ENCODE results near the gene LYL1. TPM values are rescaled to one million over a fixed set of nuclear protein-coding genes. Genes with fewer than 3 reads are reported as not detected.

Gene LYL1
- total RNA-seq, 1 experiment from 2014 or later: 0.24 TPM

GRCh38 chr19:13053761-13054625, 48.7 kb downstream of the LYL1 start:
- ChIA-PET POLR2A (ENCODE audit: unreplicated experiment) (interaction anchor here (0.6 to 1.3 kb wide), 5 partner anchors 10 to 168 kb away, joined by 3 to 9 read pairs (median 4); no protein-coding TSS in a partner anchor), CTCF (interaction anchor here (0.5 to 1.4 kb wide), 4 partner anchors 20 to 169 kb away, joined by 3 to 9 read pairs (median 5); no protein-coding TSS in a partner anchor)
- no peak overlapping the region for H2AFZ ChIP-seq
- no peak overlapping the region for H3K4me3 ChIP-seq
- H3K9me2 ChIP-seq (ENCODE audit: insufficient read depth): no peaks in the 10 kb centered on the region
- intact Hi-C loops (cut with micrococcal nuclease; ENCODE audit: unreplicated experiment): loop anchor here (5.0 kb wide), 1 partner anchor 103 kb away; no protein-coding TSS in a partner anchor
- BruUV-seq (replicated peaks): TSS peak; percentile 52
- H3K27ac ChIP-seq: no peak overlapping the region
- peaks cover 28% of the 10 kb centered on the region for H4K20me1 ChIP-seq (ENCODE audit: insufficient read depth)
- H3F3A ChIP-seq (ENCODE audit: insufficient read depth, low read depth): peaks cover 12% of the 10 kb centered on the region; the same call in 1 of the 2 replicates
- H3K79me2 ChIP-seq (ENCODE audit: low read depth): no peaks in the 10 kb centered on the region
- H3K4me2 ChIP-seq: peak overlapping the region; percentile 56
- H3K36me3 ChIP-seq (ENCODE audit: low read depth): no peaks in the 10 kb centered on the region
- no peak for TF ChIP-seq EZH2 (IDR thresholded peaks at IDR 0.05; ENCODE audit: low read depth)
- TF ChIP-seq, protein P1, sequence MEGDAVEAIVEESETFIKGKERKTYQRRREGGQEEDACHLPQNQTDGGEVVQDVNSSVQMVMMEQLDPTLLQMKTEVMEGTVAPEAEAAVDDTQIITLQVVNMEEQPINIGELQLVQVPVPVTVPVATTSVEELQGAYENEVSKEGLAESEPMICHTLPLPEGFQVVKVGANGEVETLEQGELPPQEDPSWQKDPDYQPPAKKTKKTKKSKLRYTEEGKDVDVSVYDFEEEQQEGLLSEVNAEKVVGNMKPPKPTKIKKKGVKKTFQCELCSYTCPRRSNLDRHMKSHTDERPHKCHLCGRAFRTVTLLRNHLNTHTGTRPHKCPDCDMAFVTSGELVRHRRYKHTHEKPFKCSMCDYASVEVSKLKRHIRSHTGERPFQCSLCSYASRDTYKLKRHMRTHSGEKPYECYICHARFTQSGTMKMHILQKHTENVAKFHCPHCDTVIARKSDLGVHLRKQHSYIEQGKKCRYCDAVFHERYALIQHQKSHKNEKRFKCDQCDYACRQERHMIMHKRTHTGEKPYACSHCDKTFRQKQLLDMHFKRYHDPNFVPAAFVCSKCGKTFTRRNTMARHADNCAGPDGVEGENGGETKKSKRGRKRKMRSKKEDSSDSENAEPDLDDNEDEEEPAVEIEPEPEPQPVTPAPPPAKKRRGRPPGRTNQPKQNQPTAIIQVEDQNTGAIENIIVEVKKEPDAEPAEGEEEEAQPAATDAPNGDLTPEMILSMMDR (conservative IDR thresholded peaks at IDR 0.05): no peak
- H3K4me1 ChIP-seq (replicated peaks; ENCODE audit: insufficient read depth): peaks cover 41% of the 10 kb centered on the region
- H3K27me3 ChIP-seq (ENCODE audit: insufficient read depth, low read depth): peaks cover 40% of the 10 kb centered on the region
- H3K9me3 ChIP-seq (ENCODE audit: insufficient read depth, low read depth): no peaks in the 10 kb centered on the region
- DNase-seq: peak; percentile 85 to 93

- CTCF ChIA-PET: interaction anchor here (0.6 to 1.4 kb wide), 2 partner anchors 19 to 58 kb away, joined by 7 to 9 read pairs; no protein-coding TSS in a partner anchor
- Histone ChIP-seq H3K27me3 (ENCODE audit: insufficient read depth, low read depth) (peaks cover 41% of the 10 kb centered on the region), H3K4me3 (no peak overlapping the region), H2AFZ (no peak overlapping the region), H4K20me1 (ENCODE audit: insufficient read depth) (peaks cover 31% of the 10 kb centered on the region), H3K79me2 (ENCODE audit: low read depth) (no peaks in the 10 kb centered on the region), H3K9me3 (ENCODE audit: insufficient read depth, low read depth) (no peaks in the 10 kb centered on the region), H3K27ac (no peak overlapping the region), H3K9me2 (ENCODE audit: insufficient read depth) (no peaks in the 10 kb centered on the region), H3K4me1 (replicated peaks; ENCODE audit: insufficient read depth) (peaks cover 41% of the 10 kb centered on the region), H3F3A (ENCODE audit: insufficient read depth, low read depth) (peaks cover 12% of the 10 kb centered on the region; the same call in 1 of the 2 replicates), H3K4me2 (peak overlapping the region; percentile 56), H3K36me3 (ENCODE audit: low read depth) (no peaks in the 10 kb centered on the region)
- no peak for TF ChIP-seq EZH2 (IDR thresholded peaks at IDR 0.05; ENCODE audit: low read depth)
- TF ChIP-seq, protein P1 (conservative IDR thresholded peaks at IDR 0.05): no peak
- BruUV-seq (replicated peaks): no TSS peak
- intact Hi-C loops (cut with micrococcal nuclease; ENCODE audit: unreplicated experiment): loop anchor here (5.0 kb wide), 1 partner anchor 104 kb away; no protein-coding TSS in a partner anchor
- POLR2A ChIA-PET (ENCODE audit: unreplicated experiment): interaction anchor here (1.0 to 1.3 kb wide), 2 partner anchors 9 to 168 kb away, joined by 4 to 9 read pairs; no protein-coding TSS in a partner anchor
- DNase-seq: no peak
Measured at GRCh38 chr19:13053238-13053637, 49.4 kb downstream of the LYL1 start.

- Histone ChIP-seq H3K79me2 (ENCODE audit: low read depth) (no peaks in the 10 kb centered on the region), H3K4me3 (no peak overlapping the region), H3K4me2 (peak overlapping the region; percentile 73; the same call in 1 of the 2 replicates), H3K9me3 (ENCODE audit: insufficient read depth, low read depth) (no peaks in the 10 kb centered on the region), H3K36me3 (ENCODE audit: low read depth) (no peaks in the 10 kb centered on the region), H3K9me2 (ENCODE audit: insufficient read depth) (no peaks in the 10 kb centered on the region), H3K27me3 (ENCODE audit: insufficient read depth, low read depth) (peaks cover 47% of the 10 kb centered on the region), H3K27ac (no peak overlapping the region), H4K20me1 (ENCODE audit: insufficient read depth) (peaks cover 31% of the 10 kb centered on the region), H2AFZ (no peak overlapping the region), H3K4me1 (replicated peaks; ENCODE audit: insufficient read depth) (peaks cover 41% of the 10 kb centered on the region), H3F3A (ENCODE audit: insufficient read depth, low read depth) (peaks cover 12% of the 10 kb centered on the region; the same call in 1 of the 2 replicates)
- ChIA-PET CTCF (no interaction called here), POLR2A (ENCODE audit: unreplicated experiment) (interaction anchor here (0.6 kb wide), 1 partner anchor 9 kb away, joined by 4 read pairs; no protein-coding TSS in a partner anchor)
- intact Hi-C loops (cut with micrococcal nuclease; ENCODE audit: unreplicated experiment): loop anchor here (5.0 kb wide), 1 partner anchor 105 kb away; no protein-coding TSS in a partner anchor
- no peak for TF ChIP-seq EZH2 (IDR thresholded peaks at IDR 0.05; ENCODE audit: low read depth)
- TF ChIP-seq, protein P1 (conservative IDR thresholded peaks at IDR 0.05): no peak
- no TSS peak for BruUV-seq (replicated peaks)
- no peak for DNase-seq
Measured at GRCh38 chr19:13052447-13053175, 50.0 kb downstream of the LYL1 start.
